Endodermal cell (in vitro differentiated cells): ENCODE results near the gene PDE7B. TPM values are rescaled to one million over a fixed set of nuclear protein-coding genes. Genes with fewer than 3 reads are reported as not detected.

Source experiments
- DNase-seq: peaks from one replicate; pipeline ENCODE4 v3.0.0-alpha.2; 2017
- H3K27ac ChIP-seq: 2 replicates; pipeline ENCODE4 v1.5.1; 2013; ENCODE audit warnings: mild to moderate bottlenecking, low read depth, low read length, moderate library complexity
- H3K27me3 ChIP-seq: 2 replicates; pipeline ENCODE4 v1.6.1; 2013; ENCODE audit warnings: mild to moderate bottlenecking, low read length, moderate library complexity; ENCODE audit not compliant: insufficient read depth, control insufficient read depth, poor library complexity, severe bottlenecking
- H3K36me3 ChIP-seq: 2 replicates; pipeline ENCODE4 v1.7.0; 2013; ENCODE audit warnings: mild to moderate bottlenecking, low read length, moderate library complexity; ENCODE audit not compliant: control insufficient read depth, insufficient read depth
- H3K4me1 ChIP-seq: one replicate; pipeline ENCODE4 v1.7.0; 2013; ENCODE audit warnings: low read length; ENCODE audit not compliant: control insufficient read depth, insufficient read depth
- H3K4me3 ChIP-seq: 2 replicates; pipeline ENCODE4 v1.5.1; 2013; ENCODE audit warnings: mild to moderate bottlenecking, low read length, moderate library complexity
- H3K9ac ChIP-seq: 2 replicates; pipeline ENCODE4 v1.6.1; 2013; ENCODE audit warnings: mild to moderate bottlenecking, low read length, moderate library complexity; ENCODE audit not compliant: poor library complexity, severe bottlenecking; ENCODE audit errors: extremely low read depth
- H3K9me3 ChIP-seq: 2 replicates; pipeline ENCODE4 v1.6.1; 2013; ENCODE audit warnings: mild to moderate bottlenecking, low read length, moderate library complexity; ENCODE audit not compliant: control insufficient read depth
- H3K27ac Mint-ChIP-seq: 2 replicates; pipeline ENCODE4 v1.8.0; 2020; ENCODE audit warnings: mixed read lengths
- H3K27me3 Mint-ChIP-seq: 2 replicates; pipeline ENCODE4 v1.8.0; 2021; ENCODE audit warnings: mild to moderate bottlenecking, mixed read lengths; ENCODE audit not compliant: insufficient read depth
- H3K36me3 Mint-ChIP-seq: 2 replicates; pipeline ENCODE4 v1.8.0; 2020; ENCODE audit warnings: low read depth, mixed read lengths
- H3K4me1 Mint-ChIP-seq: 2 replicates; pipeline ENCODE4 v1.8.0; 2020; ENCODE audit warnings: mixed read lengths
- H3K4me3 Mint-ChIP-seq: 2 replicates; pipeline ENCODE4 v1.8.0; 2020; ENCODE audit warnings: mild to moderate bottlenecking, moderate library complexity, mixed read lengths
- H3K9me3 Mint-ChIP-seq: 2 replicates; pipeline ENCODE4 v1.8.0; 2020; ENCODE audit warnings: mild to moderate bottlenecking, mixed read lengths
- CTCF ChIP-seq: fragments of 200-600 bp; sonication (generic); conservative IDR thresholded peaks from 2 replicates; pipeline ENCODE4 v1.5.0; 2021; ENCODE audit warnings: antibody characterized with exemption, mild to moderate bottlenecking
- WGBS, 2 experiments: methylation state at CpG; one replicate each; pipeline versions ENCODE4 v1.1.5 to v1.1.7; 2013; ENCODE audit warnings: missing lambda C conversion rate in 2 of 2, mixed read lengths in 1 of 2; ENCODE audit not compliant: insufficient coverage in 1 of 2, insufficient read length in 1 of 2; 5-methylcytosine and 5-hydroxymethylcytosine counted together
- total RNA-seq, 2 donors: library from RNA; stranded (reverse); fragmentation: NEBNext Ultra II Directional in 1 of 2; extraction: Animal tissue kit (Norgen Biotek cat#: 25700) in 1 of 2; gene quantifications; 2 replicates in 1 of 2; 3 replicates in 1 of 2; pipeline ENCODE4 v1.2.1, GENCODE V29; 2021

The PDE7B gene
- total RNA-seq, 2 donors from 2014 or later, result 0.26 TPM; not detected in 1

DNA sequence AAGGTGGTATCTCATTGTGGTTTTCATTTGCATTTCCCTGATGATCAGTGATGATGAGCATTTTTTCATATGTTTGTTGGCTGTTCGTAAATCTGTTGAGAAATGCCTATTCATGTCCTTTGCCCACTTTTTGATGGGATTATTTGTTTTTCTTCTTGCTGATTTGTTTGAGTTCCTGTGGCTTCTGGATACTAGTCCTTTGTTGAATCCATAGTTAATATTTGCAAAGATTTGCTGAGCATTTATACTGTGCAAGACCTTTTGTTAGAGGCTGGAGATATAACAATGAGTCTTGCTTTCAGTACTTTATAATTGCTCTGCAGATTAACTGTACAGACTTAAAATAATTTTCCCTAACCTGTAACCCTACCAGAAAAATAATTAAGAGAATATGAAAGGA, 35.6 kb downstream of the PDE7B start:
- Mint-ChIP-seq H3K9me3 (no peaks in the 10 kb centered on the region), H3K36me3 (no peaks in the 10 kb centered on the region), H3K27ac (no peak overlapping the region), H3K4me3 (no peak overlapping the region), H3K27me3 (no peaks in the 10 kb centered on the region), H3K4me1 (no peaks in the 10 kb centered on the region)
- Histone ChIP-seq H3K27ac (no peak overlapping the region), H3K36me3 (no peaks in the 10 kb centered on the region), H3K9ac (no peak overlapping the region), H3K9me3 (no peaks in the 10 kb centered on the region), H3K4me1 (no peaks in the 10 kb centered on the region), H3K27me3 (no peaks in the 10 kb centered on the region), H3K4me3 (no peak overlapping the region)
- WGBS, 2 experiments, result 97 to 100% methylated on average over 1 of the region's 1 CpG
- no peak for TF ChIP-seq CTCF
- DNase-seq, result no peak

- Mint-ChIP-seq H3K9me3 (no peaks in the 10 kb centered on the region), H3K27ac (no peak overlapping the region), H3K4me3 (no peak overlapping the region), H3K4me1 (no peaks in the 10 kb centered on the region), H3K36me3 (no peaks in the 10 kb centered on the region), H3K27me3 (no peaks in the 10 kb centered on the region)
- DNase-seq, result no peak
- Histone ChIP-seq H3K36me3 (no peaks in the 10 kb centered on the region), H3K9ac (no peak overlapping the region), H3K9me3 (no peaks in the 10 kb centered on the region), H3K27ac (no peak overlapping the region), H3K27me3 (no peaks in the 10 kb centered on the region), H3K4me3 (no peak overlapping the region), H3K4me1 (no peaks in the 10 kb centered on the region)
- TF ChIP-seq CTCF, result no peak
These were observed 37.3 kb downstream of the PDE7B start for GRCh38 chr6:135888818-135889217.

- no peaks in the 10 kb centered on the region for H3K36me3 Mint-ChIP-seq
- no peak overlapping the region for H3K9ac ChIP-seq
- 85 to 90% methylated on average over 3 to 5 of the region's 5 CpGs for WGBS, 2 experiments
- H3K4me1 ChIP-seq, result no peaks in the 10 kb centered on the region
- no peak overlapping the region for H3K4me3 ChIP-seq
- no peak overlapping the region for H3K4me3 Mint-ChIP-seq
- no peak overlapping the region for H3K27ac Mint-ChIP-seq
- no peaks in the 10 kb centered on the region for H3K27me3 ChIP-seq
- no peaks in the 10 kb centered on the region for H3K4me1 Mint-ChIP-seq
- no peaks in the 10 kb centered on the region for H3K9me3 Mint-ChIP-seq
- no peaks in the 10 kb centered on the region for H3K9me3 ChIP-seq
- H3K27ac ChIP-seq, result no peak overlapping the region
- TF ChIP-seq CTCF, result no peak
- no peaks in the 10 kb centered on the region for H3K27me3 Mint-ChIP-seq
- DNase-seq, result no peak
- H3K36me3 ChIP-seq, result no peaks in the 10 kb centered on the region
These were observed 39.4 kb downstream of the PDE7B start for GRCh38 chr6:135890876-135891275.
